ENCODE data around the gene RBFOX1.
"Not testable (repeated sequence)": the region's sequence is repeated elsewhere in the genome, so short reads cannot be mapped to it uniquely, and the experiment has no call there.

The RBFOX1 gene

DNA sequence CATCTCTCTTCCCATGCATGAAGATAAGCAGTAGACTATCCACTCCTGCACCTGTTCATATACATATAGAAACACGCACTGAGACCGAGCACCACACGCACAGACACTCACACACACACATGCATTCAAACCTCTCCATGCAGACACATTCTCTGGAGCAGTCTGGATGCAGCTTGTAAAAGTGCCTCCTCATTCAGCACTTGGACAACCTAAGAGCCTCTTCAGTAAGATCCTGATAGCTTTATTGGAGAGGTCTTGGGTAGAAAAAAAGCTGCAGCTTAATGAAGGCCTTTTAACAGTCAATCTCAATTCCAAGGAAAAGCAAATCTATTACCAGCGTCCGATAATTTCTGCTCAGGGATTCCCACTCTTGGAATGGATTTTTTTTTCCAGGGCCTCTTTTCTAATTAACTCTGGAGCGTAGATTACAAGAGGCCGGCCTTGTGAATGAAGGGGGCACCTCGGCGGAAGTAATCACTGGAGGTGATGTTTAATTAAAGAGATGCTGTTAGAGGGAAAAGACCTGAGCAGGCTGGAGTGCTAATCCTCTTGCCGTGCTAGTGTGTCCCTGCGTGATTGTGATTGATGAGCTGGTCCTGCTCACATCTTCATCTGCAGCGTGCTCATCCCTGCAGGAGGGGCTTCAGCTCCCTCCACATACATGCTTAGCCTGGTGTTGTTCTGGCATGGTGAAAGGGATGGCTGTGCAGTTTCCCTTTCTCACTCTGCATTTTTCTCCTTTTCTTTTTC is 155.1 kb downstream of the RBFOX1 start:
- DNase-seq: no peak

DNA sequence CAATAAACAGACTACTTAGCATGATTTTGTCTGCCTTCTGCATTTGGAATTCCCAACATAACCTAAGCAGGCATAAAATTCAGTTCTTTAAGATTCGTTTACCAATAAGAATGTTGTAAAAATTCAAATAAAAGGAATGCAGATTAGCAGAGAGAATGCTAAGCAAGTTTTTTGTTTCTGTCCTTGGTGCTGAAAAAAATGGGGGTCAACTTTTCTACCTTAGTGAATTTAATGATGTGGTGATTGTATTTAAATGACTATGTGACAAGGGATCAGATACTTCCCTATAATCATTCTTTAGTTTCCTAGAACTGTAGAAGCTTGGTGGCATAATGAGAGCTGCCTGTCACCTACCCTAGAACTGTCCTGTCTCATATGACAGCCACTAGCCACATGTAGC is 159.5 kb downstream of the RBFOX1 start:
- no peak for DNase-seq

DNA sequence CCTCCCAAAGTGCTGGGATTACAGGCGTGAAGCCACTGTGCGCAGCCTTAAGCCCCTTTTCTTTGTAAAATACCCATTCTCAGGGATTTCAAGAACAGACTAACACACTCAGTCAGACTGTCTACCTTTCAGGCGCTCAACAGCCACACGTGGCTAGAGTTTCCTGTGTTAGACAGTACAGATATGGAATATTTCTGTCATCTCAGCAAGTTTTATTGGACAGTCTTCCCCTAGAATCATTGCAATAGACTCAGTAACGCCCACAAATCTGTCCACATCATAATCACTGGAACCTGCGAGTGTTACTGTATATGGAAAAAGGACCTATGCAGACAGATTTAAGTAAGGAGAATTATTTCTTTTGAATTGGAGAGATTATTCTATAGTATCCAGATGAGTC is 160.5 kb downstream of the RBFOX1 start:
- no peak for DNase-seq

DNA sequence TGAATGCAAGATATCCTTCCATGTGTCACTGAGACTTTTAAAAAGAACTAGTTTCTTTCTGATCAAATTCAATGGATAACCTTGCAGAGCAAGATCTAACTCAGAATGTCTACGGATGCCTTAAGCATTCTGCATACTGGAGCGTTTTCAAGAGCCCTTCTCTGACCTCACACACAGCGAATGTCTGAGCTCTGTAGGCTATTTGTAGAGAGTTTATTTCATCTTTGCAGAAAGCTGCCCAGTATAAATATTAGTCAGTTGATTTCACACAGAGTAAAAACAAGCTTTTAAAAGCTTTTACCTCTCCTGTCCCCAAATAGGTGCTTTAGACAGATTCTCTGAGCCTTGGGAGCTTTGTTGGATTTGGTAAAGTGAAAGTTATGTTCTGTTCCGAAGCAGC is 165.0 kb downstream of the RBFOX1 start:
- DNase-seq: no peak

DNA sequence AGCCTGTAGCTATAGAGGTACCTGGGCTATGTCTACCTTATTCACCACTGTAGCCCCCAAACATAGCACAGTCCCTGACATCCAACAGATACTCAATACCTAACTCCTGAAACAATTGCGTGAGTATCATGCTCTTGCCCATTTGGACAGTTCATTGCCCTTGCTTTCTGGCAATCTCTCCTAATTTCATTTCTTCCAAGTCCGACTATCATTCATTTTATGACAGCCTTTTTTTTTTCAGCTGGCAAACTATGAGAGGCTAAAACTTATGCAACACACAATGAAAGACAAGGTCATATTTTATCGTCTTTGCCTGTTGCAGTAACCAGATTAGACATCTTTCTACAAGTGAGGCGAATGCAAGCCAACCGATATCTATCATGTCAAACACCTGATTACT is 169.2 kb downstream of the RBFOX1 start:
- no peak for DNase-seq

DNA sequence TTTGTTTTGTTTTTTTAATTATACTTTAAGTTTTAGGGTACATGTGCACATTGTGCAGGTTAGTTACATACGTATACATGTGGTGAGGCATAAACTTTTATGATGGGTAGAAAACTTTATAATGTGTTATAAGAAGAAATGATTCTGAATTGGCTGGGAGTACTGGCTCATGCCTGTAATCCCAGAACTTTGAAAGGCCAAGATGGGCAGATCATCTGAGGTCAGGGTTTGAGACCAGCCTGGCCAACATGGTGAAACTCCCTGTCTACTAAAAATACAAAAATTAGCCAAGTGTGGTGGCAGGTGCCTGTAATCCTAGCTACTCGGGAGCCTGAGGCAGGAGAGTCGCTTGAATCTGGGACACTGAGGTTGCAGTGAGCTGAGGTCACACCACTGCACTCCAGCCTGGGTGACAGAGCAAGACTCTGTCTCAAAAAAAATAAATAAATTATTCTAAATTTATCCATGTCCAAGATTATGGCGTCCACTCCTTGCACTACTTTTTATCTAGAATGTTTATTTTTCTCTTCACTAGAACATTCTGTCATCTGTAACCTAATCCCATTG is 170.0 kb downstream of the RBFOX1 start:
- DNase-seq: not testable (repeated sequence)

DNA sequence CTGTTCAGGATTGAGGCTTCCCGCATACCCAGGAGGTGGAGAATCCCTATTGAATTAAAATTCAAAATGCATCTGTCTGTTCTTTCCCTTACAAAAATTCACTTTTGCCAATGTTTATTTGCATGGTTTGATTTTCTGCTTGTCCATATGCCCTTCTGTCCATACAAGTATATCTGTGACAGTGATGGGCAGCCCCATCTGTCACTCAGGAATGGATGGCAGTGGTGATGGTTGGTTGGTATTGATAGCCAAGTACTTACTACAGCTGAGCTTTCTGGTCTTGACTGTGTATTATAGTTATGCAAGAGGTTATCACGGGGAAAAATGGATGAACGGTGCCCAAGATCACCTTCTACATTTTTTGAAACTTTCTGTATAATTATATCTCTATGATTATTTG is 171.0 kb downstream of the RBFOX1 start:
- DNase-seq: no peak

DNA sequence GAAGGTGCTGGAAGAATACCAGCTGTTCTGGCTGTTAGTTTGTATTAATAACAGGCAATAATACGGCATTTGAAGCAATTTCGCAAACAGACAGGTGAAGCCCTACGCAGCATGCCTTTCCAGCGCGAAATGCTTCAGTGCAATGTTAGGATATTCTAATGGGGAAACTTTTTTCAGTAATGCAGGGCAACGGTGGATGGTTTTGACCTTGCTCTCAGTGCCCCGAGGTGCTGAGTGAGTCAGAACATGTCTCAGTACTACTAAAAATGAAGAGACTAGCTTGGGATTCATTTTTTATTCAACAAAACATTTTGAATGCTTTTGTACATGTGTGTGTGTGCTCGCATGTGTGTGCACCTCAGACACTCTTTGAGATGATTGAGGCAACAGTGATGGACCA is 172.2 kb downstream of the RBFOX1 start:
- DNase-seq: no peak

DNA sequence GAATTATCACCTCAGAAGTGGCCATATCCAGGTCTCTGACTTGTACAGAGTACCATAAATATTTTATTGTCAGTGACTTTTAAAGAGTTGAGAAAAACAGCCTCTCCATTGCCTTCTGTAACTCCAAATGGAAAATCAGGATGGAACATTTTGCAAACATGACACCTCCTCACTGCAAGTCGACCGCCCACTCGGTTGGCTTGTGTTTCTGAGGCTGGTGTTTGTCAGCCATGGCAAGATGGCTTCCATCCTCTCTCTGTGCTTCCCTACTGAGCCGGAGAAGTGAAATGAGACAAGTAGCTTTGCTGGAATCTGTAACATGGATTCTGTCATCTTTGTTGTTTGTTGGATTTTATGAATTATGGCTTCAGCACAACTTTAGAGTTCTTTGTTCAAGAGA is 172.8 kb downstream of the RBFOX1 start:
- DNase-seq: no peak

DNA sequence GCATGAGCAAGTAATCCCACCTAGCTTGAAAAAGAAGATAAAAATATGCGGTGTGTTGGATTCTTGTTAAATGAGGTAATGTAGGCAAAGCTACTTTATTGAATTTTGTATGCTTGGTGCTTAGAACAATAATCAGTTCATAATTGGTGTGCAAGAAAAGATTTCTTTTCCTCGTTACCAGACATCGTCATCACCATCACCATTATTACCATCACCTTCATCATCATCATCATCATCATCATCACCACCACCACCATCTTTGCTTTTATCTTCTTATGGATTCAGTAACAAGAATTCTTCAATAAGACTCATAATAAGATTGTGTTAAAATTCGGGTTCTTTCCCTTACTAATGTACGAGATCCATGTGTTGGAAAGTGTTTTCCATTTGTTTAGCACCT is 173.7 kb downstream of the RBFOX1 start:
- no peak for DNase-seq

DNA sequence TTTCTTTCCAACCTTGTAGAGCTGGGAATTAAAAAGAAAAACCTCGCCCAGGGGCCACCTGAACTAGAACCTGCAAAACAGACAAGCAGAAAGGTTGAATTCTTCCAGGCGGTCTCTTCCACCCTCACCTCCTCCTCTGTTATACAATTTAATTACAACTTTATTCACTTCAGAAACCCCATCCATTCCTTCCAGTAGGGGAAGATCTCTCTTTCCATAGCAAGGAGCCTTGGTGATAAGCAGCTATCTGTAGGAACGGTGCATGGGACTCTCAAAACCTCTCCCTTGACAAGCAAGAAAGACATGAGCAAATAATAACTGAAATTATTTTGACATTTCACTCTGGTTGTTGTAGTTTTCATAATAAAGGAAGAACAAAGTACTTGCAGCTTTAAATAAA is 176.0 kb downstream of the RBFOX1 start:
- no peak for DNase-seq

DNA sequence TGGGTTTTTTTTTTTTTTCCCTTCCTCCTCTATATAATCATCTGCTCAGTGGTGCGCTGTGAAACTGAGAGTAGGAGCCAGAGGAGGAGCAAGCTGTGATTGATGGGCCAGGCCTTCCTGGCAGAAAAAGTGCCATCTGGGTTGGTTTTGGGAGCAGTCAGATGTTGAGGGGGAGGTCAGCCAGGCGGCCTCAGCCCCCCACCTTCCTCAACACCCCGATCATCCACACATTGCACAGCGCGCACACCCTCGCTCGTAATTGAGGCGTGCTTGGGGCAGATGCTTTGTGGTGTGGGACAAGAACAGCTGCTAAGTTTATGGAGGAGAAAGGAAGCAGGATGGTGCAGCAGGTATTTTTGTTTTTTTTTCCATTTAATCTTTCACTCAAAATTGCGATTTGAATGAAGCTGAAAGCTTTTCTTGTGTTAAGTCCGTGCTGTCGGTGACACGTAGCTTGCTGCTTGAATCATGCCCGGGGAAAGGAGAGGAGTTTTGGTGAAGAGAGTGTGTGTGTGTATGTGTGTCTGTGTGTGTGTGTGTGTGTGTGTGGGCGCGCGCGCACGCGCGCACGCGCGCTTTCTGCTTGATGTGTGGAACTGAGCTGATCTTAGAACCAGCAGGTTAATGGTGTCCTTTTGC is 177.4 kb downstream of the RBFOX1 start:
- DNase-seq: no peak

DNA sequence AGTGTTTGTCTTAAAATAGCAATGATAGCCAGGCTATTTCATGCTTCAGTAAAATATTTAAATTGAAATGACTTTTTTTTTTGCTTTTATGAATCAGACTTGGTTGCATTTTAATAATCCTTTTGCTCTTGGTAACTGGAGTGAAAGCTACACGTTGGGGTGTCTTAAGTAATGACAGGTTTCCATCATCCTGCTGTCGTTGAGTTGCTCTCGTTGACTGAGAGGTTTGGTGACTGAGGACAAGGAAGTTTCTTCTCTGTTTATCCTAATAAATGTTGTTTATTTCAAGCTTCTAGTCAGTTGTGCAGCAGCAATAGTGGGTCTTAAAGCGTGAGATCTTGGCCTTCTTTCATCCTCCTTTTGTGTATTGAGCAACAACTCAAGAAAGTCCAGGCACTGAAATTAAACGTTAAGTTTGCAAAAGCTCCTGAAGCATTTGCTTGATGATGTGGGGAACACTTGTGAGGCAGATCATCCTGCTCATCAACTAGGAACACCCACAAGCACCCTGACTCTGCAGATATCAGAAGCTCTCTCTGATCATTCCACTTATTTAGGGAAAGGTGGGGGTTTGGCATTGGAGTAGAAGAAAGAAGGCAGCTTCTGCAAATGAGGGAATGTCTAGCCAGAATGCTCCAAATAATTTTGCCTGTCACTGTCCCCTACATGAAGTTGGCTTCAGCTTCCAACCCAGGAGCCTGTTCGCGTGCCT is 179.1 kb downstream of the RBFOX1 start:
- no peak for DNase-seq

DNA sequence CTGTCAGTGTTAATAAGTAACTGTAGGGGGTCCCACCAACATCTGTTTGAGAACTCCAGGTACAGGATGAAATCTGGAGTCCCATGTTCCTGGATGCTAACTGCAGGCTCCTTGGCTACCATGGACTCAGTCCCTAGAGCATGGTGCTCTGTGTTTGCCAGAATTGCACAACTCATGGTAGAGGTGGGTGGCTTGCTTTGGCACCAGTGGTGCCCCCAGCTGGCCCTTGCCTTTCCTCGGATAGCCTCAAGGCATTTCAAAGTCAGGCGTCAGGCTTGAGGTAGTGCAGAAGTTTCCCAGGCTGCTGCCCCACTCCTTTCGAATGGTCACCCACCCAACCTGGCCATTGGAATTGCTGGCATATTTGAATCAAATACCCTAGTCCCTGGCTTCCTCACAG is 179.9 kb downstream of the RBFOX1 start:
- no peak for DNase-seq

DNA sequence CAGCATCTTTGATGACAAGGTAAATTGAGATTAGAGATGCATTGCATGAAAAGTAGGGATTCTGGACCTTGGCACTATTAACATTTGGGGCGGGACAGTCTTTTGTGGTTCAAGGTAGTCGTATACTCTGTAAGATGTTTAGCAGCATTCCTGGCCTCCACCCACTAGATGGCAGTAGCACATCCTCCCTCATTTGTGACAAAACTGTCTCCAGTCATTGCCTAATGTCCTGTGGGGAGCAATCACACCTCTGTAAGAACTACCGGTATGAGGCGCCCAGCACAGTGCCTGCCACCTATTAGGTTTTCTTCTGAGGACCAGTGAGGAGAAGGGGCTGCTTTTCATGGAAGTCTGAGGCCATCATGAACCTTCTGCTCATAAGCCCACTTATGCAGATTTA is 180.8 kb downstream of the RBFOX1 start:
- DNase-seq: no peak

DNA sequence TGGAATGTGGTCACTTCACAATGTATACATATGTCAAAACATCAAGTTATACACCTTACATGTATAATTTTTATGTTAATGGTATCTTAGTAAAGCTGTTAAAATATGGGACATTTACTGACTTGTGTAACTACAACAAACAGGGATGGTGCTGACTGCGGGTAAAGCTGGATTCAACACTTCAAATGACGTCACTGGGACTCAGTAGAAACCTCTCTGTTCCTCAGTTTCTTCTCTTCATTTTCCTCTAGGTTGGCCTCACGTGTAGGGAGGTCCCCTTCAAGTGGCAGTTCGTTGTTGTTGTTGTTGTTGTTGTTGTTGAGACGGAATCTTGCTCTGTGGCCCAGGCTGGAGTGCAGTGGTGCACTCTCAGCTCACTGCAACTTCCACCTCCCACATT is 182.9 kb downstream of the RBFOX1 start:
- no peak for DNase-seq

DNA sequence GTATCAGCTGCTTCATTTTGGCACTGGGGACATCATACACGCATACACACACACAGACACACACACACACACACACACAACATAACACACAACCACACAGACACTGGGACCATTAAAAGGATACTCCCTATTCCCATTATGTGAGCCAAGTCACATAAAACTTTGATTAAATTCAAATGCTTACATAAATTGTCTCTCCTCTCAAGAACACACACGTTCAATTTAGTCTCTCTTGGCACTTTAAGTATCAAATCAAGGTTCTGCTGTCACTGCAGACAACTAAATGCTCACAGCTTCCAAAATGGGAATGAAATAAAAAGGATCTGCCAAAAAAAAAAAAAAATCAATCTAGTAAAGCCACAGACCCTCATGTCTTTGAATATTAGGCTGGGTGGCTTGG is 184.9 kb downstream of the RBFOX1 start:
- no peak for DNase-seq

DNA sequence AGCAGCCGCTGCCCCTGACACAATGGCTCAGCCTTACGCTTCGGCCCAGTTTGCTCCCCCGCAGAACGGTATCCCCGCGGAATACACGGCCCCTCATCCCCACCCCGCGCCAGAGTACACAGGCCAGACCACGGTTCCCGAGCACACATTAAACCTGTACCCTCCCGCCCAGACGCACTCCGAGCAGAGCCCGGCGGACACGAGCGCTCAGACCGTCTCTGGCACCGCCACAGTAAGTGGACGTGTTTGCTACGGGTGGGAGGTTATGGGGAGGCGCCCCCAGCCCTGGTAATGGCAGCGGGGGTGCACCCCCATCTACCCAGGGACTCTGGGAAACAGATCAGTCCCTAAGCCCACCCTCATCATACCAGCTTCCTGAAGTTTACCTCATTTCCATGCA is 185.5 kb downstream of the RBFOX1 start:
- DNase-seq: no peak

DNA sequence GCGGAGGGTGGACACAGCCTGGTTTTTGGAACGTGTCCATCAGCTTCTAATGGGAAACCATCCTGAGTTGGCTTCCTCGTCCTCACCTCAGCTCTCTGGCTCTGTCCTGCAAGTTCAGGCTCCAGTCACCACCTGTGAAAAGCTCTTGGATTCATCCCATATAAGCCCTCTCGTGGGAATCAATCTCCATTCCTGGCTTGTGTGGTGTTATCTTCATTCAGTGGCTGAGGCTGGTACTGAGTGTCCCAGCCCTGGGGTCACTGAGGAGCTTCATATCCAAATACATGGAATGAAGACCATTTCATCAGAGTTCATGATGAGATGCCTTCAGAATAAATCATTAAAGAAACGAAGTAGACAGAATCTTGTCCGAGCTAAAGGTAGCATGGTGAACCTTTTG is 189.2 kb downstream of the RBFOX1 start:
- DNase-seq: no peak

DNA sequence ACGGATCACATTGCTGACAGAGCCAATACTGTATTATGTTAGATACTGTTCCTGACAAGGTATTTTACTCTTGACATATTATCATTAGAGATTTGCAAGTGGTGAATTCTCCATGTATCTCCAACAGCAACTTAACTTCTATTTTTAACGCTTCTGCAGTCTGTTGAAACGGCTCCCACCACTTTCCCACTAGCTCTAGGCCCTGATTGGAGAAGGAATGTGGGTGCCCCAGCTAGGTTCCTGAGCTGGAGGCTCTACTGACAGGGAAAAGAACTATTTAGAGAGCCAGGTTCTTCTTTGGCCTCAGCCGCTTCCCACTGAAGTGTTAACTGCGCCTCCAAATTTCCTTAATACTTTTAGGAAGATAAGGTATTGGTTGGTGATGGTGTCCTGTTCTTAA is 191.8 kb downstream of the RBFOX1 start:
- DNase-seq: no peak

DNA sequence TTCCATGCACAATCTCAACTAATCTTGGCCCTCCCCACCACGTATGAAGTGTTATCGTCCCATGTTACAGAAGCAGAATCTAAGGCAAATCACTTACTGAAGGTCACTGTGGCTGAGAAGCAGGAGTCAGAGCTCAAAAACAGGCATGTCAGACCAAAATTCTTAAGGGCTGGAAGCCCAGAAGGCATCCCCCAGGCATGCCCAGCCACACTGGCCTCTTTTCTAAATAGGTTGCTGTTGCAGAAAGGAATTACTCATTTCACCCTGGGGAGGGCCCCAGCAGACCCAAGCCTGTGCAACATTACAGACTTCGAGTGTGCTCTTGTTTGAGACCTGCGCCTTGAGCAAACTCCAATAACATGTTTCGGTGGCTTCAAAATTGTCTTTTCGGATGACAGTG is 194.1 kb downstream of the RBFOX1 start:
- DNase-seq: no peak

DNA sequence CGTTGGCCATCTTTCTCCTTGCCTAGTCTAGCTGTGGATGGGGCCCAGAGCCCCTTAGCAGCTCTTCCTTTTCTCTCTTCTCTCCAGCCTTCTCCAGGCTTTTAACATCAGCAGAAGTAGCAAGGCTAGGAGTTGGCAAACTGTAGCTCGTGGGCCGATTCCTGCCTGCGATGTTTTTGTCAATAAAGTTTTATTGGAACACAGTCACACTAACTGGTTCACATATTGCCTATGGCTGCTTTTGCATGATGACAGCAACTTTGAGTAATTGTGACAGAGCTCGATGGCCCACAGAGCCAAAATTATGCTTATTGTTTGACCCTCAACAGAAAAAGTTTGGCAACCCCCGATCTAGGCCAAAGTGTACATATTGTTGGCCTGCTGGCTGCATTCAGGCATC is 199.9 kb downstream of the RBFOX1 start:
- no peak for DNase-seq

DNA sequence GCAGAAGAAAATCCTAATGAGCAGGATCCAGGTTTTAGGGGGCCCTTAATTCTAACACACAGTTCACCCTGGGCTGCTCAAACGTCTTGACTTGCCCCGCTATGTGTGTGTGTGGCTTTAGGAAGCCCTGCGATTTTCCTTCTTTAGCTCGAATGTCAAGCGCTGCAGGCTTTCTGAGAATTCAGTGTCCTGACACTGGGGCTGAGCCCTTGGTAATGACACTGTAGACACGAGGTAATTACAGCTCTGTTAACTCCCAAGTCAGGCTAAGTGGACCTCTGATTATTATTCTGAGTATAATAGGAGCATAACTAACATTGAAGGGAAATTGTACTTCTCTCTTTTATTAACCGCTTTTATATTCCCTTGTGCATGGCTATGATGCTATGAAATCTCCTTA is 202.1 kb downstream of the RBFOX1 start:
- no peak for DNase-seq

DNA sequence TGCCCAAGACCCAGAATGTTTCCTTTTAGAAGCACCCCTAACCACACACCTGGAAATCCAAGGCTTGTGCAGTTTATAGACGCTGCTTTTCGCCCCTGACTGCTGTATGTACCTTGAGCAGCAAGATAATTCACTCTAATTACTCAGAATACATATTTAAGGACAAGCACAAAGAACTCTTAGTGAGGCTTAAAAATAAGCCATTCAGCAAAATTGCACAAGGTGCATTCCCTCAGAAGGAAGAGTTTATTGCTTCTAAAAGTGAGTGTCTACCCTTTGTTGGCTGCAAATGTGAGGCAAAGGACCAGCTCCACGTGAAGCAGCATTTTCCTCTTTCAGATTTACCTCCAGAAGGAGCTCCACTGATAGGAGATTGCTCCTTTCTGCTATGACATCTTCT is 208.4 kb downstream of the RBFOX1 start:
- no peak for DNase-seq
